Measurements from ENCODE around the gene ADGRG7.

The ADGRG7 gene

GRCh38 chr3:100600181-100601042 lies 9.0 kb upstream of the ADGRG7 start:
- no peak for DNase-seq (ENCODE audit: low spot score)

GRCh38 chr3:100602506-100603444 lies 6.6 kb upstream of the ADGRG7 start:
- DNase-seq (ENCODE audit: low spot score), result no peak

GRCh38 chr3:100603469-100603868 lies 5.9 kb upstream of the ADGRG7 start:
- DNase-seq (ENCODE audit: low spot score), result peak; percentile 47

GRCh38 chr3:100605358-100605757 lies 4.0 kb upstream of the ADGRG7 start:
- DNase-seq (ENCODE audit: low spot score), result no peak

GRCh38 chr3:100606894-100607512 lies 2.4 kb upstream of the ADGRG7 start:
- DNase-seq (ENCODE audit: low spot score), result no peak

- DNase-seq (ENCODE audit: low spot score), result no peak
Observed at GRCh38 chr3:100609963-100610362, 562 bp downstream of the ADGRG7 start.

- DNase-seq (ENCODE audit: low spot score), result no peak
Observed at GRCh38 chr3:100611221-100611620, 1.8 kb downstream of the ADGRG7 start.

- no peak for DNase-seq (ENCODE audit: low spot score)
Observed at GRCh38 chr3:100613721-100614390, 4.5 kb downstream of the ADGRG7 start.

- DNase-seq (ENCODE audit: low spot score), result no peak
Observed at GRCh38 chr3:100614941-100615340, 5.5 kb downstream of the ADGRG7 start.

GRCh38 chr3:100615684-100616083 lies 6.3 kb downstream of the ADGRG7 start:
- DNase-seq (ENCODE audit: low spot score), result peak; percentile 8

- DNase-seq (ENCODE audit: low spot score), result no peak
Observed at GRCh38 chr3:100621251-100621650, 11.8 kb downstream of the ADGRG7 start.

- DNase-seq (ENCODE audit: low spot score), result no peak
Observed at GRCh38 chr3:100627491-100627890, 18.1 kb downstream of the ADGRG7 start.

GRCh38 chr3:100629421-100630127 lies 20.2 kb downstream of the ADGRG7 start:
- DNase-seq (ENCODE audit: low spot score), result no peak

GRCh38 chr3:100630664-100631063 lies 21.3 kb downstream of the ADGRG7 start:
- DNase-seq (ENCODE audit: low spot score), result no peak

- DNase-seq (ENCODE audit: low spot score), result no peak
Observed at GRCh38 chr3:100631236-100631635, 21.8 kb downstream of the ADGRG7 start.

GRCh38 chr3:100634493-100635272 lies 25.3 kb downstream of the ADGRG7 start:
- DNase-seq (ENCODE audit: low spot score), result no peak

GRCh38 chr3:100635273-100635701 lies 25.9 kb downstream of the ADGRG7 start:
- DNase-seq (ENCODE audit: low spot score), result no peak

- no peak for DNase-seq (ENCODE audit: low spot score)
Observed at GRCh38 chr3:100637197-100637631, 27.8 kb downstream of the ADGRG7 start.

GRCh38 chr3:100640633-100641032 lies 31.2 kb downstream of the ADGRG7 start:
- no peak for DNase-seq (ENCODE audit: low spot score)

- DNase-seq (ENCODE audit: low spot score), result no peak
Observed at GRCh38 chr3:100641471-100642032, 32.2 kb downstream of the ADGRG7 start.
